GM23338 (cell line): ENCODE results near the gene SUCLG2.

Experiments
- CTCF ChIP-seq, 2 experiments: fragments of 200-600 bp in 1 of 2; sonication (generic) in 1 of 2; conservative IDR thresholded peaks; 2 replicates each; pipeline versions ENCODE4 v1.5.1 to v1.6.1; 2016 to 2017; ENCODE audit warnings: antibody characterized with exemption in 2 of 2, low read depth in 2 of 2, mild to moderate bottlenecking in 2 of 2, moderate library complexity in 1 of 2
- EZH2 ChIP-seq: fragments of 200-600 bp; sonication (generic); IDR thresholded peaks from one replicate; pipeline ENCODE4 v1.8.0; 2017; ENCODE audit warnings: antibody characterized with exemption, mild to moderate bottlenecking, low read depth; ENCODE audit not compliant: unreplicated experiment
- EZH2phosphoT487 ChIP-seq: fragments of 200-600 bp; sonication (generic); IDR thresholded peaks from one replicate; pipeline ENCODE4 v1.8.1; 2018; ENCODE audit warnings: antibody characterized with exemption; ENCODE audit not compliant: unreplicated experiment
- POLR2AphosphoS5 ChIP-seq: IDR thresholded peaks from 2 replicates; pipeline ENCODE4 v1.6.1; 2016; ENCODE audit warnings: antibody characterized with exemption, low read depth

- TF ChIP-seq CTCF (conservative IDR thresholded peaks at IDR 0.05; ENCODE audit: low read depth in 2 of 2) (no peak), POLR2AphosphoS5 (no peak), EZH2phosphoT487 (no peak), EZH2 (no peak)
Measured at GRCh38 chr3:67551361-67552016, 102.9 kb downstream of the SUCLG2 start.
